GM11168 (cell line): ENCODE measurements around the gene ZNF276.

Source experiments
- in situ Hi-C: fragments of 300-500 bp; cut with MboI; formaldehyde crosslinking; loops from one replicate; pipeline ENCODE4 v1.12.0; 2022; ENCODE audit warnings: low sequenced_read_pairs; ENCODE audit not compliant: unreplicated experiment

The ZNF276 gene

GRCh38 chr16:89710709-89711564 is 10.4 kb upstream of the ZNF276 start:
- in situ Hi-C loops = no loop called here

DNA sequence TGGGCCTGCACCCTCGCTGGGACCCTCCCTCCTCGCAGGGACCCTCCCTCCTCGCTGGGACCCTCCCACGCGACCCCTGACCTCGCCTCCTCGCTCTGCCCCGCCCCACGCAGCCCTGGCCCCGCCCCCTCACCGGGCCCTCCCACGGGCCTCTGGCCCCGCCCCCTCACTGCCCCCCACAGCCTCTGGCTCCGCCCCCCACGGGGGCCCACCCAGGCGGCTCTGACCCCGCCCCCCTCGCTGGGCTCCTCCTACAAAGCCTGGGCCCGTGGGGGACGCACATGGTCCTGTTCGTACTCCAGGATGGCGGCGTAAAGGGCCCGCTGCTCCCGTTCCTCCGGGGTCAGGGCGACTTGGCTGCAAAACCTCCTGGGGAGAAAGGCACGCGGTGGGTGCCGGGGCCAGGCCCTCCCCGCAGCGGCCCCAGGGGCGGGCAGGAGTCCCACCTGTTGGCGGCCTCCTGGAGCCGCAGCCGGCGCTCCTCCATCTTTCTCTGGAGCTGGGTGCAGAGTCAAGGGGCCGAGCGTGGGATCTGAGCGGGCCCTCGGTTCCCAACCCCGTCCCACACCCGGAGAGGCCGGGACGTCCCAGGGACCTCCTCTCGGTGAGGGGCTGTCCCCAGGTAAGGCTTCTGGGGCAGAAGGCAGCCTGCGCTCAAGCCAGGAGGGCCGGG is 9.6 kb upstream of the ZNF276 start:
- in situ Hi-C loops = no loop called here

DNA sequence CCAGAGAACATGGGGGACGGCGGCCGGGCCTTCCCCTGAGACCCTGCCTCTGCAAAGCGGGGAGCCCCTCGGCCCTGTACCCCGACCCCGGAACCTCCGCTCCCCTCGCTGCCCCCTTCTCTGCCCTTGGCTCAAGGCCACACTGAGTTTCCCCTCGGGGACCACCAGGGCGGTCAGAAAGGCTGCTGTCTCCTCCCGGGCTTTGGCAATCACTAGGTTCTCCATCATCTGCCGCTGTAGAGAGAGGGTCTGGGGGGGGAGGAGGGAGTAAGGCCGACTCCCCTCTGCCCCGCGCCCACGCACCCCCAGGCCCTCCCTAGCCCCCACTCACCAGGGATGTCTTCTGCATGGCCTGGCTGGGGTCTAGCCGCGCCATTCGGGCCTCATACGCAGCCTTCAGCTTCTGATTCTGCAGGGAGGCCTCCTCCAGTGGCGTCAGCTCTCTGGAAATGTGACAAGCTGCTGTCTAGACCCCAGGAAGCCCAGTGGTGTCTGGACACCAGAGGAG is 9.0 kb upstream of the ZNF276 start:
- in situ Hi-C loops = no loop called here

GRCh38 chr16:89716493-89716892 is 4.8 kb upstream of the ZNF276 start:
- in situ Hi-C loops = no loop called here

GRCh38 chr16:89716916-89717687 is 4.2 kb upstream of the ZNF276 start:
- in situ Hi-C loops = no loop called here

GRCh38 chr16:89717688-89718505 is 3.4 kb upstream of the ZNF276 start:
- in situ Hi-C loops = no loop called here

DNA sequence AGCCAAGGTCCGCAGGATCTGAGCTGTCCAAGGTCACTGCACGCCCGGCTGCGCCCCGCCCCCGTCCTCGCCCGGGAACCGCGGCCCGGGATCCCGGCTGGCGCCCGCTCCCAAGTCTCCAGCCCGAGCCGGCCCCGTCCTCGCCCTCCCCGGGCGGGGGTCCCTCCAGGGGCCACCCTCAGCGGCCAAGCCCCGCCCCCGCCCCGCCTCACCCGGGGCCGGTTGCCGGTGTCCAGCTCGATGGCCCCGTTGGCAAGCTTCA is 855 bp upstream of the ZNF276 start:
- in situ Hi-C loops = no loop called here

- in situ Hi-C loops = no loop called here
These were observed 432 bp downstream of the ZNF276 start for GRCh38 chr16:89721546-89722391.

DNA sequence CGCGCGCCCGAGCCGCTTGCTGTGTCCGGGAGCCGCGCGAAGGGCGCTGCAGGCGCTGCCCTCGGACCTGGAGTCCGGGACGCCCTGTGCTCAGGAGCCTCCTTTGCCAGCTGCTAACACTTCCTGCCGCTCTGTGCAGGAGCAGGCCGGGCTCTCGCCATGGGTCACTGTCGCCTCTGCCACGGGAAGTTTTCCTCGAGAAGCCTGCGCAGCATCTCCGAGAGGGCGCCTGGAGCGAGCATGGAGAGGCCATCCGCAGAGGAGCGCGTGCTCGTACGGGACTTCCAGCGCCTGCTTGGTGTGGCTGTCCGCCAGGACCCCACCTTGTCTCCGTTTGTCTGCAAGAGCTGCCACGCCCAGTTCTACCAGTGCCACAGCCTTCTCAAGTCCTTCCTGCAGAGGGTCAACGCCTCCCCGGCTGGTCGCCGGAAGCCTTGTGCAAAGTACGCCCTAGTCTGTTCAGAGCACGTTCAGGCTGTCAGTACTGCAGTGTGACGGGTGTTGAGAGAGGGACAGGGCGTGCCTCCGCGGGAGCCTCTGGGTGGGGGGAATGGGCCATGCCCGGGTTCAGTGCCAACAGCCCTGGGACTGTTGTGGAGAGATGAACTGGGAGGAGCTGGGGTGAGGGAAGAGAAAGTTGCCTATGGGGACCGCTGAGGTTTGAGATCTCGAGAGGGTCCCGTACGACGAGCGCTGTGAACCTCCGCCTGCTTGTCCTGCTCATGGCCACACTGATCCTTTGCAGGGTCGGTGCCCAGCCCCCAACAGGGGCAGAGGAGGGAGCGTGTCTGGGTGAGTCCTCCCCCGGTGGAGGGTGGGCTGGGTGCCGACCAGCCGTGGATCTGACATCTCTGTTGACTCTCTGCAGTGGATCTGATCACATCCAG is 1.3 kb downstream of the ZNF276 start:
- in situ Hi-C loops = no loop called here

DNA sequence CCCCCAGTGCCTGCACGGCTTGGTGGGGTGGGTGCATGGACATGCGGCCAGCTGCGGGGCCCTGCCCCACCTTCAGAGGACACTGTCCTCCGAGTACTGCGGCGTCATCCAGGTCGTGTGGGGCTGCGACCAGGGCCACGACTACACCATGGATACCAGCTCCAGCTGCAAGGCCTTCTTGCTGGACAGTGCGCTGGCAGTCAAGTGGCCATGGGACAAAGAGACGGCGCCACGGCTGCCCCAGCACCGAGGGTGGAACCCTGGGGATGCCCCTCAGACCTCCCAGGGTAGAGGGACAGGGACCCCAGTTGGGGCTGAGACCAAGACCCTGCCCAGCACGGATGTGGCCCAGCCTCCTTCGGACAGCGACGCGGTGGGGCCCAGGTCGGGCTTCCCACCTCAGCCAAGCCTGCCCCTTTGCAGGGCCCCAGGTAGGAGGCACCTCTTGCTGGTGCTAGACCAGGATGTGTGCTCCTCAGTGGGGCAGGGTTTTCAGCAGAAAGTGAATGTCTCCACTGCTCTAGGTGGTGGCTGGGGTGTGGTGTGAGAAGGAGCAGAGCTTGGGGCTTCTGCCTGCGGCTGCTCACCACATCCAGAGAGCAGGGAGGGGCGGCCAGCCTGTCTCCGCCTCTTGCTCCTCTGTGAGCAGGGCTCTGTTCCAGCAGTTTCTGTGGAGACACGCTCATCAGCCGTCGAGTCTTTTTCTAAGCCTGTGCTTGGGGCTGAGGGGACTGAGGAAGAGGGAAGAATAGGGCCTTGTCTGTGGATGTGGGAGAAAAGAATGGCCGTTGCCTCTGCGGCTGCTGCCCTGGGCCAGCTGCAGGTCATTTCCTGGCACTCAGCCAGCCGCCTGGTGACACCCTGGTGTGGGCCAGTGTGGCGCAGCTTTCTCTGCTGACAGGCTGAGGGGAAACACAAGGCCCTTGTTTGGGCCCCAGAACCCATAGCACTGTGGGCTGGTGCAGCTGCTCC is 2.2 kb downstream of the ZNF276 start:
- in situ Hi-C loops = no loop called here

- in situ Hi-C loops = no loop called here
These were observed 6.2 kb downstream of the ZNF276 start for GRCh38 chr16:89727406-89728120.

DNA sequence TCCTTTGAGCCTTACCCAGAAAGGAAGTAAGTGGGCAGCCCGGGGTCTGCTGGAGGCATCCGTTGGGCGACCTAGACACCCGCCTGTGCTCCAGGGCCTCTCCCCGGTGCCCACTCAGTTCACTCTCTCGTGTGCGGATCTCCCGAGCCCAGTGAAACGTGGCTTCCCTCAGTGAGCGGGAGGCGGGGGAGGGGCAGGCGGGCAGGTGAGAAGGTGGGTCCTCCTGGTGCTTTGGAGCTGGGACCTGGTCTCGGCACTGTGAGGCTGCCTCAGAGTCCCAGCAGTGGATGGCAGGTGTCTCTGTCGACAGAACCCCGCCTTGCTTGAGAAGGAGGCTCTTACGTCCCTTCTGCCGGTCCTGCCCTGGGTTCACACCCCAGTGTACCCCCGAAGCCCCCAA is 8.0 kb downstream of the ZNF276 start:
- in situ Hi-C loops = no loop called here

- in situ Hi-C loops = no loop called here
These were observed 8.7 kb downstream of the ZNF276 start for GRCh38 chr16:89729863-89730593.

GRCh38 chr16:89730610-89731234 is 9.4 kb downstream of the ZNF276 start:
- in situ Hi-C loops = no loop called here

DNA sequence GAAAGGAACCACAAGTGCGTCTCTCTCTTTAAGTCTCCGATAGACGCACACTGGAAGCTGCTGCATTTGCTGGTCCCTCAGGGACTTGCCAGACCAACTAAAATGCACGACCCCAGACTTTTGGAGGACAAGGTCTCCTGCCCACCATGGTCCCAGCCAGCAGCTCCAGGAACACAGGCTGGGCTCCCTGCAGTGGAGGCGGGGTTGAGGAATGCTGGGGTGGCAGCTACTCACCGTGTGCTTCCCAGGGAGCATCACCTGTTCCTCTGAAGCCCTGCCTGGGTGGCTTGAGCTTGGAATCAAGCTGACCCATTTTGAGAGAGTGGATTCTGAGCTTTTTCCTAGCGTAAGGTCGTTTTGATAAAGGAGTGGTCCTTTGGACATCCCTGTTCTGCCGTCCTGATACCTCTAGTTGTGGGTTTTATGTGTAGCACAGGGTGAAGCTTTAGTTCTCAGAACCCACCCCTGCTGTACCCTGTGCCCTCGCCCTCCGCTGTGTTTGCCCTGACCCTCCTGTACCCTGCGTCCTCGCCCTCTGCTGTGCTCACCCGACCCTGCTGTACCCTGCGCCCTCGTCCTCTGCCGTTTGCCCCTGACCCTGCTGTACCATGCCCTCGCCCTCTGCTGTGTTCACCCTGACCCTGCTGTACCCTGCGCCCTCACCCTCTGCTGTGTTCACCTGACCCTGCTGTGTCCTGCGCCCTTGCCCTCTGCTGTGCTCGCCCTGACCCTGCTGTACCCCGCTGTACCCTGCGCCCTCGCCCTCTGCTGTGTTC is 11.0 kb downstream of the ZNF276 start:
- in situ Hi-C loops = no loop called here
